ENCODE results near the gene SLC25A36. TPM values are rescaled to one million over a fixed set of nuclear protein-coding genes. Genes with fewer than 3 reads are reported as not detected.
"Not testable (repeated sequence)": the region's sequence is repeated elsewhere in the genome, so short reads cannot be mapped to it uniquely, and the experiment has no call there.

The SLC25A36 gene
- total RNA-seq, 8 experiments from 2014 or later, result 40.3 to 147 (median 74.7) TPM

DNA sequence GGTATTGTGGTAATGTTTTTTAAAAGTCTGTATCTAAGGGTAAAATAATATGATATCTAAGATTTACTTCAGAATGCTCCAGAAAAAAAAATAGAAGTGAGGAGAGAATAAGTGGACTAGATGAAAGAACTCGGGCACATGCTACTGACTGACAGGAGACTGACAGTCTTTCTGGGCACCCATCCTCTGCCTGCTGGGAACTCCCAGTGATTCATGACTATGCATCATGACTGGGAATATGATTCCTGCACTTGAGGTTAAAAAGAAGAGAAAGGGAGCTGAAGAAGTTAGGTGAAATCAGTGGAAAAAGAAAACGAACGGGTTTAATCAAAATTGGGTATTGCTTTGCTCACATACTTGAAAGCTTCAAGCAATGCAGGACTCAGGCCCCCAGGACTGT lies 73.8 kb downstream of the SLC25A36 start:
- Histone ChIP-seq H3K4me3 (no peak overlapping the region), H3K27ac (no peak overlapping the region), H3K4me1 (replicated peaks in 1 of 2) (peaks cover 5 to 12% of the 10 kb centered on the region in 2 donors)
- ATAC-seq (replicated peaks in 6 of 8), result peak in 2 of 8 experiments; percentile 79 to 92
- in situ Hi-C loops (cut with MboI; ENCODE audit: low pct_unique_long_range_greater_than_20kb in 2 of 9, low sequenced_read_pairs in 9 of 9, unreplicated experiment in 9 of 9), result loop anchor here in 5 of 9 experiments (25.0 kb wide), 2 partner anchors 97 to 172 kb away; no protein-coding TSS in a partner anchor
- 22 to 100% (median 83%) methylated on average over 1 to 3 of the region's 3 CpGs for WGBS, 10 experiments

DNA sequence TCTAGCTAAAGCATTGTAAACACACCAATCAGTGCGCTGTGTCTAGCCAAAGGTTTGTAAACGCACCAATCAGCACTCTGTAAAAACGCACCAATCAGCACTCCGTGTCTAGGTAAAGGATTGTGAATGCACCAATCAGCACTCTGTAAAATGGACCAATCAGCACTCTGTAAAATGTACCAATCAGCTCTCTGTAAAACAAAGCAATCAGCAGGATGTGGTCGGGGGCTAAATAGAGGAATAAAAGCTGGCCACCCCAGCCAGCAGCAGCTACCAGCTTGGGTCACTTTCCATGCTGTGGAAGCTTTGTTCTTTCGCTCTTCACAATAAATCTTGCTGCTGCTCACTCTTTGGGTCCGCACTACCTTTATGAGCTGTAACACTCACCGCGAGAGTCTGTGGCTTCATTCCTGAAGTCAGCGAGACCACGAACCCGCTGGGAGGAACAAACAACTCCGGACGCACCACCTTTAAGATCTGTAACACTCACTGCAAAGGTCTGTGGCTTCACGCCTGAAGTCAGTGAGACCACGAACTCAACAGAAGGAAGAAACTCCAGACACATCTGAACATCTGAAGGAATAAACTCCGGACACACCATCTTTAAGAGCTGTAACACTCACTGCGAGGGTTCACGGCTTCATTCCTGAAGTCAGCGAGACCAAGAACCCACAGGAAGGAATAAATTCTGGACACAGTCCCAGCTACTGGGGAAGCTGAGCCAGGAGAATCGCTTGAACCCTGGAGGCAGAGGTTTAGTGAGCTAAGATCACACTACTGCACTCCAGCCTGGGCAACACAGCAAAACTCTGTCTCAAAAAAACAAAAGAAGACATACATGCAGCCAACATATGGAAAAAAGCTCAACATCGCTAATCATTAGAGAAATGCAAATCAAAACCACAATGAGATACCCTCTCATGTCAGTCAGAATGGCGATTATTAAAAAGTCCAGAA lies 76.0 kb downstream of the SLC25A36 start:
- WGBS, 10 experiments, result 56 to 100% (median 92%) methylated on average over 2 to 9 of the region's 23 CpGs
- in situ Hi-C loops (cut with MboI; ENCODE audit: low pct_unique_long_range_greater_than_20kb in 2 of 9, low sequenced_read_pairs in 9 of 9, unreplicated experiment in 9 of 9), result loop anchor here in 5 of 9 experiments (25.0 kb wide), 2 partner anchors 95 to 170 kb away; no protein-coding TSS in a partner anchor
- not testable (repeated sequence) for H3K4me3 ChIP-seq; H3K27ac ChIP-seq; H3K4me1 ChIP-seq (replicated peaks in 1 of 2); ATAC-seq (replicated peaks in 6 of 8)

DNA sequence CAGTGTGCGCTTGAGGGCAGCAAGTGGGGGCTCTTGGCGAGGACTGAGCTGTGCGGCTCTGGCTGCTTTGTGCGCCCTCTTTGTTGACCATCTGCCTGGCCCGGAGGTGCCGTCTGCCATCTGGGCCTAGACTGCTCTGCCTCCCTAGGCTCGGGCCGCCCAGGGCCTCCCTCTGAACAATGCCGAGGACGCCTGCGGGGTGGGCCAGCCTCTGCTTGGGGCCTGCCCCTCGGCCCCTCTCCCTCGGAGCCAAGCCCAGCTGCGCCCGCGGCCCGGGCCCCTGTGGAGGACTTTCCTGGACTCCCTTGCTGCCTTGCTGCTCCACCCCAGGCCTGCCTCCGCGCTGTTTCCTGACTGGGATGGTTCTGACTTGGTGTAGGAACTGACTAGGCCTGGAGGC lies 77.6 kb downstream of the SLC25A36 start:
- Histone ChIP-seq H3K4me1 (replicated peaks in 1 of 2) (no peaks in the 10 kb centered on the region), H3K27ac (no peak overlapping the region), H3K4me3 (no peak overlapping the region)
- no peak for ATAC-seq (replicated peaks in 6 of 8)
- WGBS, 10 experiments, result 63 to 100% (median 91%) methylated on average over 1 to 9 of the region's 19 CpGs; no CpG with 5 or more reads in 3 of the 10 experiments
- in situ Hi-C loops (cut with MboI; ENCODE audit: low pct_unique_long_range_greater_than_20kb in 2 of 9, low sequenced_read_pairs in 9 of 9, unreplicated experiment in 9 of 9), result loop anchor here in 5 of 9 experiments (25.0 kb wide), 2 partner anchors 93 to 168 kb away; no protein-coding TSS in a partner anchor

DNA sequence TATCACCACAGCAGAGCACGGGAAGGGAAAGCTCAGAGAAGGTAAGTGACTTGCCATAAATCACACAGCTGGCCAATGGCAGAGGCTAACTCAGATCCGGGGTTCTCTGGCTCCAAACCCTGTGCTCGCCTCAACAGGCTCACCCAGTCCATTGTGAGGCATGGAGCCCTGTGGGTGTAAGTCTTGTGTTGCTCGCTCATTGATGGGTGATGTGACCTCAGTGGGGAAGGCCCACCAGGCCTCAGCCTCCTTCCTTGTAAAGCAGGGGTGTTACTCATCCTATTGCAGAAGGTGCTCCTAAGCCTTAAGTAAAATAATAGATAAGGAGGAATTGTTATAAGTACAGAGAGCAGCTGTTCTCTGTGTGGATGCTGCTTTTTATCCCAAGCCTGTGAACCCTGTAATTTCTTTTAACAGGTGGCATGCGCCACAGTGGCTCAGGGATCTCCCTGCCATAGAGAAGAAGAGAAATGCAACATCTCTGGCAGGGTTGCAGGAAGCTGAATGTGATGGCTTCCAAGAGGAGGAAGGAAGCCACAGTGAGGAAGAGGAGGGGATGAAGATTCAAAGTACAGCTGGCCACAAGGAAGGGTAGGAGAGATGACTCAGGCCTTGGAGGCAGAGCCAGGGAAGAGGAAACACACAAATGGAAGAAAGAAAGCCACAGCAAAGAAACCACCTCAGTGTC lies 78.7 kb downstream of the SLC25A36 start:
- 38 to 100% (median 80%) methylated on average over 1 to 5 of the region's 5 CpGs; no CpG with 5 or more reads in 2 of the 10 experiments for WGBS, 10 experiments
- in situ Hi-C loops (cut with MboI; ENCODE audit: low pct_unique_long_range_greater_than_20kb in 2 of 9, low sequenced_read_pairs in 9 of 9, unreplicated experiment in 9 of 9), result loop anchor here in 5 of 9 experiments (25.0 kb wide), 2 partner anchors 92 to 167 kb away; no protein-coding TSS in a partner anchor
- Histone ChIP-seq H3K4me3 (no peak overlapping the region), H3K4me1 (replicated peaks in 1 of 2) (no peaks in the 10 kb centered on the region), H3K27ac (no peak overlapping the region)
- ATAC-seq (replicated peaks in 6 of 8), result no peak

DNA sequence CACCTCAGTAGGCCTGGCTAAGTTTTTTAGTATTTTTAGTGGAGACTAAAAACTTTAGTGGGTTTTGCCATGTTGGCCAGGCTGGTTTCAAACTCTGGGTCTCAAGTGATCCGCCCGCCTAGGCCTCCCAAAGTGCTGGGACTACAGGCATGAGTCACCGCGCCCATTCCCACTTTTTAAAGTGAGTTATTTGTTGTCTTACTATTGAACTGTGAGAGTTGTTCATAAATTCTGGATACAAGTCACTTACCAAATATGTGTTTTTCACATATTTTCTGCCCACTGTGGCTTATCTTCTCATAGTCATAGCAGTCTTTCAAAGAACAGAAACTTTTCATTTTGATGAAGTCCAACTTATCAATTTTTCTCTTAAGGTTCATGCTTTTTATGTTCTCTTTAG lies 79.6 kb downstream of the SLC25A36 start:
- in situ Hi-C loops (cut with MboI; ENCODE audit: low pct_unique_long_range_greater_than_20kb in 2 of 9, low sequenced_read_pairs in 9 of 9, unreplicated experiment in 9 of 9), result loop anchor here in 5 of 9 experiments (25.0 kb wide), 2 partner anchors 91 to 166 kb away; no protein-coding TSS in a partner anchor
- no peak overlapping the region for H3K4me3 ChIP-seq
- H3K4me1 ChIP-seq (replicated peaks in 1 of 2), result no peaks in the 10 kb centered on the region
- 93 to 100% (median 98%) methylated on average over 1 to 4 of the region's 4 CpGs; no CpG with 5 or more reads in 6 of the 10 experiments for WGBS, 10 experiments
- no peak overlapping the region for H3K27ac ChIP-seq
- ATAC-seq (replicated peaks in 6 of 8), result no peak

Other genes with a start within 250 kb of the SLC25A36 start
- gene SPSB4, start 109.5 kb downstream of the SLC25A36 start, total RNA-seq, result 100 to 1,000 TPM in 1 of 8 experiments, 10 to 100 TPM in 6, 1 to 10 TPM in 1; 5.7 to 100 (median 27.3) TPM

Data from motor neuron (in vitro differentiated cells).